Sigmoid colon (tissue), 7 donors: Measurements from ENCODE around the gene MSH3. TPM values are rescaled to one million over a fixed set of nuclear protein-coding genes. Genes with fewer than 3 reads are reported as not detected.

ENCODE experiments used
- DNase-seq: peaks from one replicate; pipeline ENCODE4 v3.0.0-alpha.2; 2019
- H3K27ac ChIP-seq, 4 donors: fragments of 200-600 bp; sonication (generic); one replicate each; pipeline ENCODE4 v1.5.1; 2016 to 2019; ENCODE audit warnings: mild to moderate bottlenecking in 1 of 4
- H3K27me3 ChIP-seq, 3 donors: fragments of 200-600 bp; sonication (generic); one replicate each; pipeline ENCODE4 v1.5.1; 2019; ENCODE audit warnings: mild to moderate bottlenecking in 1 of 3
- H3K36me3 ChIP-seq, 4 donors: fragments of 200-600 bp; sonication (generic); one replicate each; pipeline ENCODE4 v1.5.1; 2016 to 2019
- H3K4me1 ChIP-seq, 4 donors: fragments of 200-600 bp; sonication (generic); one replicate each; pipeline ENCODE4 v1.5.1; 2017 to 2019
- H3K4me3 ChIP-seq, 4 donors: fragments of 200-600 bp; sonication (generic); one replicate each; pipeline ENCODE4 v1.5.1; 2017 to 2019; ENCODE audit warnings: mild to moderate bottlenecking in 2 of 4, moderate library complexity in 1 of 4
- H3K9me3 ChIP-seq, 4 donors: fragments of 200-600 bp in 3 of 4; sonication (generic) in 3 of 4; one replicate each; pipeline versions ENCODE4 v1.5.1 to v1.6.1; 2013 to 2019
- CTCF ChIP-seq, 4 experiments: fragments of 450-650 bp in 3 of 4; fragments of 200-600 bp in 1 of 4; IDR thresholded peaks; one replicate each; pipeline ENCODE4 v1.5.1; 2016 to 2019; ENCODE audit warnings: antibody characterized with exemption in 4 of 4, mild to moderate bottlenecking in 3 of 4, moderate library complexity in 2 of 4
- EP300 ChIP-seq, 4 donors: sonication (generic); formaldehyde crosslinking; IDR thresholded peaks; one replicate each; pipeline ENCODE4 v1.6.1; 2017; ENCODE audit warnings: antibody characterized with exemption in 4 of 4
- POLR2A ChIP-seq, 2 donors: fragments of 450-650 bp; IDR thresholded peaks; one replicate each; pipeline ENCODE4 v1.6.1; 2016; ENCODE audit warnings: antibody characterized with exemption in 2 of 2, mild to moderate bottlenecking in 2 of 2, moderate library complexity in 2 of 2
- POLR2AphosphoS5 ChIP-seq, 4 donors: sonication (generic); formaldehyde crosslinking; IDR thresholded peaks; one replicate each; pipeline ENCODE4 v1.6.1; 2017; ENCODE audit warnings: antibody characterized with exemption in 4 of 4
- WGBS, 2 donors: extraction: QIAGEN DNeasy Blood & Tissue Kit; methylation state at CpG; one replicate each; pipeline ENCODE4 v1.1.7; 2013; 5-methylcytosine and 5-hydroxymethylcytosine counted together
- intact Hi-C: fragments of 100-400 bp; cut with DNase I; formaldehyde crosslinking; loops from one replicate; pipeline ENCODE4 v1.15.1; 2023
- polyA plus RNA-seq, 3 donors: library from polyadenylated mRNA; stranded (reverse); fragments of 200-250 nt; gene quantifications; one replicate each; pipeline ENCODE4 v1.2.3, GENCODE V29; 2013
- total RNA-seq, 4 donors: library from RNA; depleted of rRNA; stranded (reverse); fragments of >200 nt; gene quantifications; one replicate each; pipeline ENCODE4 v1.1.0, GENCODE V29; 2016
- donor health status: healthy with polysubstance abuse.
- donor health status: Bipolar disorder and iron deficiency.
- donor health status: healthy.

The MSH3 gene
- total and polyA plus RNA-seq, 7 donors: 3.6 to 15.3 (median 11.8) TPM

GRCh38 chr5:80759866-80760577, 105.6 kb downstream of the MSH3 start:
- Histone ChIP-seq H3K4me3 (no peak overlapping the region), H3K9me3 (no peaks in the 10 kb centered on the region), H3K27me3 (no peaks in the 10 kb centered on the region), H3K27ac (no peak overlapping the region), H3K36me3 (peaks cover 0 to 11% (median 0%) of the 10 kb centered on the region in 4 donors), H3K4me1 (peaks cover 0 to 15% (median 3%) of the 10 kb centered on the region in 4 donors)
- intact Hi-C loops: no loop called here
- TF ChIP-seq CTCF (IDR thresholded peaks at IDR 0.05) (no peak), EP300 (IDR thresholded peaks at IDR 0.05) (no peak), POLR2A (IDR thresholded peaks at IDR 0.05) (no peak), POLR2AphosphoS5 (IDR thresholded peaks at IDR 0.05) (no peak)
- no peak for DNase-seq
- 92 to 94% methylated on average over 5 of the region's 5 CpGs for WGBS, 2 donors

- peaks cover 0 to 9% (median 0%) of the 10 kb centered on the region in 4 donors for H3K4me1 ChIP-seq
- no peaks in the 10 kb centered on the region for H3K9me3 ChIP-seq
- H3K4me3 ChIP-seq: no peak overlapping the region
- intact Hi-C loops: no loop called here
- H3K36me3 ChIP-seq: peaks cover 0 to 11% (median 0%) of the 10 kb centered on the region in 4 donors
- no peaks in the 10 kb centered on the region for H3K27me3 ChIP-seq
- no peak for TF ChIP-seq POLR2AphosphoS5 (IDR thresholded peaks at IDR 0.05)
- no peak for TF ChIP-seq POLR2A (IDR thresholded peaks at IDR 0.05)
- TF ChIP-seq EP300 (IDR thresholded peaks at IDR 0.05): no peak
- no peak for TF ChIP-seq CTCF (IDR thresholded peaks at IDR 0.05)
- WGBS, 2 donors: 96 to 97% methylated on average over 1 of the region's 1 CpG
- no peak overlapping the region for H3K27ac ChIP-seq
- no peak for DNase-seq
Measured at GRCh38 chr5:80760680-80761079, 106.2 kb downstream of the MSH3 start.

GRCh38 chr5:80761176-80761575, 106.7 kb downstream of the MSH3 start:
- no peak for DNase-seq
- Histone ChIP-seq H3K9me3 (no peaks in the 10 kb centered on the region), H3K27me3 (no peaks in the 10 kb centered on the region), H3K4me1 (peaks cover 0 to 8% (median 0%) of the 10 kb centered on the region in 4 donors), H3K36me3 (peaks cover 0 to 11% (median 0%) of the 10 kb centered on the region in 4 donors), H3K27ac (no peak overlapping the region), H3K4me3 (no peak overlapping the region)
- TF ChIP-seq POLR2AphosphoS5 (IDR thresholded peaks at IDR 0.05) (no peak), POLR2A (IDR thresholded peaks at IDR 0.05) (no peak), CTCF (IDR thresholded peaks at IDR 0.05) (no peak), EP300 (IDR thresholded peaks at IDR 0.05) (no peak)
- WGBS, 2 donors: 94% methylated on average over 5 of the region's 5 CpGs
- intact Hi-C loops: no loop called here

- WGBS, 2 donors: 75 to 79% methylated on average over 1 of the region's 1 CpG
- no peak for DNase-seq
- intact Hi-C loops: no loop called here
- Histone ChIP-seq H3K4me3 (no peak overlapping the region), H3K27ac (no peak overlapping the region), H3K27me3 (no peaks in the 10 kb centered on the region), H3K9me3 (no peaks in the 10 kb centered on the region), H3K4me1 (peaks cover 0 to 8% (median 0%) of the 10 kb centered on the region in 4 donors), H3K36me3 (peaks cover 0 to 11% (median 0%) of the 10 kb centered on the region in 4 donors)
- TF ChIP-seq EP300 (IDR thresholded peaks at IDR 0.05) (no peak), POLR2AphosphoS5 (IDR thresholded peaks at IDR 0.05) (no peak), CTCF (IDR thresholded peaks at IDR 0.05) (no peak), POLR2A (IDR thresholded peaks at IDR 0.05) (no peak)
Measured at GRCh38 chr5:80761966-80762365, 107.5 kb downstream of the MSH3 start.
